GM21786 (cell line): ENCODE results near the gene CMTR2.
"Not testable (repeated sequence)": the region's sequence is repeated elsewhere in the genome, so short reads cannot be mapped to it uniquely, and the experiment has no call there.

Experiments
- ATAC-seq: cut with Tn5 transposase; IDR thresholded peaks from one replicate; pipeline ENCODE4 v1.9.1; 2021; ENCODE audit not compliant: unreplicated experiment

The CMTR2 gene

DNA sequence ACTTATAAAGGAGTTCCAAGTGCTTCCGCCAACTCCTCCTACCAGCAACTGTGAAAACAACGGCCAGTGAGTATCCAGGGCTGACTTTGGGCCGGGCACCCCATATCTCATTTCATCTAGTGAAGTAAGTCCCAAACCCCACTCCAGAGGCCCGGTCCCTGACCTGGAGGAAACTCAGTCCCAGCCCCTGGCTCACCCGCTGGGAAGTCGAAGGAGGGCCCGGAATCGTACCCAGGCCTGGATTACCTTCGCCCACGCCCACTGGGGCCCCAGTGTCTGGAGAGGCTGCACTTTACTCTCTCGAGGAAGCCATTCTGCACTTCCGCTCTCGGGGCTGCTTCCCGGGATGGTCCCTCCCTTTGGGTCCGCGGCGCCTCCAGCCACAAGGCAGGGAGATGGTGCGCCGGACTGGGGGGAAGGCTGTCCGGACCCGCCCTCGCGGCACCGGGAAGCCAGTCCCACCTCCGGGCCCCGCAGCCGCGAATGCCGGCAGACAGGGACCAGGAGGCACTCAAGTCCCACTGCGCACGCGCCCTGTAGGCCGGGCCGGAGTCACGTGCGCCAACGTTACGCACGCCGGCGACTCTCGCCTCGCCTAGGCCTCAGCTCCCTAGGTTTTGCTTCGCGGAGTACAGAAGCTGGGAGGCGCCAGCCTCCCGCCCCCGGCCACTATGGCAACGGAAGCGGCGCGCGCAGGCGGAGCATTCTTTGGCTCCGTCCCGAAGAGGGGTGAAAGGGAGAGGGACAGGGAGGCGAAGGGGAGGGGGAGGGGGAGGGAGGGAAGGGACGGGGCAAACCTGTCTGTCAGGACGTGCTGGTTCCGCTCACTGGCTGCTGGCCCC, at the start of gene CMTR2:
CMTR2 (minus strand) TSS at position 513 of the 842 bp plus-strand sequence. CDS start 3,482 bp downstream, outside the sequence.
- peak; percentile 83 for ATAC-seq

GRCh38 chr16:71338632-71339031, 49.4 kb upstream of the CMTR2 start:
- no peak for ATAC-seq

DNA sequence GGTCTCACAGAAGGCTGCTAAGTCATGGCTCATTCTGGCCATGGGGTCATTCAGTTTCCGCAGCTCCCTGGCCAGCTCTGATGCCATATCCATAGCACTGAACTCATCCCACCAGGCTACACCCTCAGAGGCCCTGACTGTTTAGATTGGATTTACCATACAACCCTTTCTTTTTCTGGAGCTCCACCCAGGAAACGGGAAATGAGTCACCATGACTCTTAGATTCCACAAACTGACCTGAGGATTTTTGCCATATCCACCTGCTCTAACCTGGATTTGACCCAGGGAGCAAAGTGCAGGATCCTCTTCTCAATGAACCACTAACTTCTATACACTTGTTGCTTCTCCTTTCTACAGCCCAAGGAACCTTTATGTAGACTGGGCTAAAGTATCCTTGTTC, 49.0 kb upstream of the CMTR2 start:
- no peak for ATAC-seq

GRCh38 chr16:71337631-71338030, 48.4 kb upstream of the CMTR2 start:
- ATAC-seq, result no peak

GRCh38 chr16:71328151-71328550, 38.9 kb upstream of the CMTR2 start:
- no peak for ATAC-seq

DNA sequence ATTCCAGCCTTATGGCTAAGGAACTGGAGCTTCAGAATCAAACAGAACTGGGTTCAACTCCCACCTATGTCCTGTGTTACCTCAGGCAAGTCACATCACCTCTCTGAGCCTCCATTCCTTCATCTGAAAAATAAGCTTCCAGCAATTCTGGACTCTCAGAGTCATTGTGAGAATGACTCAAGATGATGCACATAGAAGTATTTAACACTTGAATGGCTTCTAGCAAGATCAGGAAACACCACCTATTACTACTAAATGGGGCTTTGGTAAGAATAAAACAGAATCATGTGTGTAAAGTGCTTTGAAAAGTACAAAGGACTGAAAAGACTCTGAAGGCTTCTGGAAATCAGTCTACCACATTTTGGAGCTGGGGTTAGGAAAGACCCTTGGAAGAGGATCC, 38.5 kb upstream of the CMTR2 start:
- no peak for ATAC-seq

- no peak for ATAC-seq
These were observed 30.8 kb upstream of the CMTR2 start for GRCh38 chr16:71319999-71320398.

DNA sequence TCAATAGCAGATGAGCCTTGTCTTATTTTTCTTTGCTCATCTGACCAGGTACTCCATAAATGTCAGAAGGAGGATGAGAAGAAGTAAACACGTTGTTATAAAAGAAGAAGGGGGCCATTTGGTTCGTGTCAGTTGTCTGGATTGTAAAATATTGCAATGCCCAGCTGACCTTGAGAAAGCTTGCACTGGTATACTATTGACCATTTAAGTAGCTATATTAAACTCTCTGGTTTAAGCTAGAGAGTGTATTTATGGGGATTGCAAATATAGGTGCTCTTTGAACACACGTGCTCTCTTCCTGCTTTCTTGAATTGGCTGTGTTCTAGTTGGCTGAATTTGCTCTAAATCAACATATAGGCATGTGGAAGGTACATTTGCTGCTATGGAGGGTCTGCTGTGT, 26.1 kb upstream of the CMTR2 start:
- no peak for ATAC-seq

GRCh38 chr16:71313591-71313990, 24.4 kb upstream of the CMTR2 start:
- ATAC-seq, result not testable (repeated sequence)

DNA sequence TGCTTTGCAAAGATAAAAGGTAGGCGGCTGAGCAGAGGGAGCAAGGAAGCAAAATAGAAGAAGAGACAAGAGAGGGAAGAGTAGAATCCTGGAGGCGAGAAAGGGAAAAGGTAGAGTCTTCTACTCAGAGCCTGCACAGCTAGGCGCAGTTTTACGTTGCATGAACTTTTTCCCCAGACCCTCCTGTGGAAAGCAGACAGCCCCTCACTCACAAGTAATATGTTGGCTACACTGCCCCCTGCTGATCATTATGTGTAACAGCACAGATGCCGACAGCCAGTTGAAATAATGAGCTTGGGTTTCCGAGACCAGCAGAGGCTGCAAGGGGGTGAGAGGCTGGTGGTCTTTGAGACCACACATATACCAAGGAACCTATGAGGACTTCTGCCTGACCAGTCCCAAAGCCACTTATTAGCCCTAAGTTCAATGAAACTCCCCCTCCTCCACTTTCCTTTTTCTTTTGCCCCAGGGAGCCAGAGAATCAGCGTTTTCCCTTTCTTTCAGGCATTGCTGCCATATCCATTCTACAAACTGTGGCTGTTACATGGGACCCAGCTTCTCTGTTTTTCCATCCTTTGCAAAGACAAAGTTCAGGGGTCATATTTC, 22.5 kb upstream of the CMTR2 start:
- no peak for ATAC-seq

DNA sequence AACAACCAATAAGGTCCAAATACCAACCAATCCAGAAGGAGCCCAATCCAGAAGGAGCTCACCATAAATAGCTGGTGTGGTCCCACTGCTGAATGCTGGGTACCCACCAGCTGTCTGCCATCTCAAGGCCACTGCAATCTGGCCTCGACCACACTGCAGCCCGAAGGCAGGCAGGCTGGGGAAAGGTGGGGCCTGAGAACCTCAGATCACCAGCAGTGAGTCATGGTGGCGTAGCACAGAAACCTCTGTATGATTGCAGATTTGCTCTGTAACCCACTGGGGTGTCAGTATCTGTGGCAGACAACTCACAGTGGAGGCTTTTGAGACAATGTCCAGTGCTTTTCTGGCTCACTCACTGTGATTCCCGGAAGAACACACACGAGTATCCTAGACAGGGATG, 14.7 kb upstream of the CMTR2 start:
- ATAC-seq, result no peak

- ATAC-seq, result no peak
These were observed 8.1 kb upstream of the CMTR2 start for GRCh38 chr16:71297341-71297634.

GRCh38 chr16:71296584-71297340, 7.6 kb upstream of the CMTR2 start:
- no peak for ATAC-seq

DNA sequence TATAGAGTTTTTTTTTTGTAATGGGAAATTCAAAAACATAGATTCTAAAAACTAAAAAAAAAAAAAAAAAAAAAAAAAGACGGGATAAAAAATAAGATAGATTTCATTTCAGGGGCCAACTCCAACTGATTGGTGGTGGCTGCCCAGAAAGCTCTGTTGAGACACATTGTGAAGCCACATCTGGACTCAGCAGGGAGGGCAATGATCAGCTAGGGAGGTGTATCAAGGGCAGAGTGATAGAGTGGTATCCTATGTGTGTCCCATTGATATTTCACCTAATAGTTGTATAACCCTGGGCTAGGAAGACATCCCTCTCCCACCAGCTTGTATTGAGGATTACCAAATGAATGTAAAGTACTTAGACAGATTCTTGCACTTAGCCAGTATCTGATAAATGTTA, 6.7 kb upstream of the CMTR2 start:
- no peak for ATAC-seq

DNA sequence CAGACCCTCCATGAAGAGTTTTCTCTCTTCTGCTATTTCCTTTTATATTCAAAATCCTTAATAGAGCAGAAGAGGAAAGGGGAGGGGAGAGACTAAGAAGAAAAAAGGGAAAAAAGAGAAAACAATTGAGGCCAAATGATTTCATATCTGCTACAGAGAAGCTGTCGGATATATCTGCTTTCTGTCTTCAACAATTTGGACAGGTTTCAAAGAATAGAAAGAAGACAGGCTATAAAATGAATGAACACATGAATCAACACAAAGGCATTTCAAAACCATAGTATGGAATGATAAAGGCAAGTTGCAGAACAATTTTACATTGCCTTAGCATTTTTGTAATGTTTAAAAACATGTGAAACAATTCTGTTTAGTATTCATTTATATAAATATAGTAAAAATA, 4.7 kb upstream of the CMTR2 start:
- ATAC-seq, result no peak

DNA sequence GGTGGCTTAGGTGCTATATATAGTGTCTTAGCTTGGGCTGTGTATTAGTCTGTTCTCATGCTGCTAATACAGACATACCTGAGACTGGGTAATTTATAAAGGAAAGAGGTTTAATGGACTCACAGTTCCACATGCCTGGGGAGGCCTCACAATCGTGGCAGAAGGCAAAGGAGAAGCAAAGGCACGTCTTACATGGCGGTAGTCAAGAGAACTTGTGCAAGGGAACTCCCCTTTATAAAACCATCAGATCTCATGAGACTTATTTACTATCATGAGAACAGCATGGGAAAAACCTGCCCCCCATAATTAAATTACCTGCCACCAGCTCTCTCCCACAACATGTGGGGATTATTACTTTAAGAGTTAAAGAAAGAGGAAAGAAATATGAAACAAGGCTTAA, 2.9 kb upstream of the CMTR2 start:
- ATAC-seq, result not testable (repeated sequence)

- no peak for ATAC-seq
These were observed 495 bp upstream of the CMTR2 start for GRCh38 chr16:71289732-71290062.

DNA sequence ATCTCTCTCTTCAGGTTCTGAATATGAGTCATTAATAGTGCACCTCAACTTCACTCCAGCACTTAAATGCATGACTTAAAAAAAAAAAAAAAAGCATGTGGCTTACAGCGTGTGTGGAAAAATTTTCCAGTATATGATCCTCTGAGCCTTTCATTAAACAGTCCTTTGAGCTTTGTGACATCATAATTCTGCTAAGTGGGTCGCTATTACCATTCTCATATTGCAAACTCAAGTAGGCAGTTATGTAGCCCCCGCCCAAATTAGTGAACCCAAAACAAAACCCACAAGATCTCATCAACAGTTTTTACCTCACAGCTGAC, 672 bp downstream of the CMTR2 start:
- ATAC-seq, result no peak

DNA sequence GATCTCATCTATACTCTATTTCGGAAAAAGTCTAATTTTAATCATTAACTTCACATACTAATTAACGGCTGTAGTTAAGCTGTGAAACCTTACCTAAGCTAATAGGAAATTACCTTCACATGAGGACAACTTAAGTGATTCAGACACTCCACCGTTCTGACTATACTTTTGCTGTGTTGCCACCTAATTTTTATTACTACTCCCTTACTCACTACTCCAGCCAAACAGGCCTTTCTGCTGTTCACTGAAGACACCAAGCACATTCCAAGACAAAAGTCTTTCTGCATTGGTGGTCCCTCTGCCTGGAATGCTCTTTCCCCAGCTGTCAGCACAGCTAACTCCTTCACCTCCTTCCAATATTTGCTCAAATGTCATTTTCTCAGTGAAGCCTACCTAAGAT, 1.3 kb downstream of the CMTR2 start:
- ATAC-seq, result no peak

DNA sequence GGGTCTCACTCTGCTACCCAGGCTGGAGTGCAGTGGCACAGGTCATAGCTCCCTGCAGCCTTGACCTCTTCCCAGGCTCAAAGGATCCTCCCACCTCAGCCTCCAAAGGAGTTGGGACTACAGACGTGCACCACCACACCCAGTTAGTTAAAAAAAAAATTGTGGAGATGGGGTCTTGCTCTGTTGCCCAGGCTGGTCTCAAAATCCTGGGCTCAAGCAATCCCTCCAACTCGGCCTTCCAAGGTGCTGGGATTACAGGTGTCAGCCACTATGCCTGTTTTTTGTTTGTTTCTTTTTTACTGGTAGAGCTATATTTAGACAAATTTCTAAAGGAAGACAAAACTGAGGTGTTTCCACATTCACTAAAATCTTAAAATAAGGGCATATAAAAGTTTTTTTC, 1.7 kb downstream of the CMTR2 start:
- ATAC-seq, result no peak

GRCh38 chr16:71283612-71284011, 5.6 kb downstream of the CMTR2 start:
- no peak for ATAC-seq

- ATAC-seq, result no peak
These were observed 6.3 kb downstream of the CMTR2 start for GRCh38 chr16:71282943-71283342.
